Putamen (tissue), 1 donor: ENCODE measurements around the gene PTGIR.

Experiments used
- DNase-seq: peaks from one replicate; pipeline ENCODE4 v3.0.0-alpha.2; 2016; ENCODE audit warnings: low spot score

PTGIR gene

GRCh38 chr19:46624958-46625661 lies at the start of gene PTGIR:
TSS of gene PTGIR (minus strand) at chr19:46625089. CDS start at chr19:46624225, 864 bp downstream.
- no peak for DNase-seq

DNA sequence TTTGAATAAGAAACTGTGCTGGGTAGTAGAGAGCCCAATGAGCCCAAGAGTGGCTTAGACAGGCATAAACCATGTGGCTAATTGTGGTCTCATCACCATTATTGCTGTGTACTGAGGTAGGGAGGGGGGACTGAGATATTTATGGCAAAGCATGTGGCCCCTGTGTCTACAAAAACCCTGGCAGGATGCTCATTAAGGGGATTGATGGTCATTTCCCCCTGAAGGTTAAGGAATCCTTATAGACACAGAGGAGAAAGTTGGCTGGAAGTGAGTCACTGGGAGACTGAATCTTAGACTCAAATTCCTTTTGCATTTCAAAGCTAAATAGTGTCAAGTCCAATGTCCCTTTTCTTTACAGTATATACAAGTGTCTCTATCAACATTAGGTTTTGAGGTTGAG lies 45.9 kb upstream of the PTGIR start:
- DNase-seq: no peak

- no peak for DNase-seq
These were observed 43.8 kb upstream of the PTGIR start for GRCh38 chr19:46668662-46669061.

- no peak for DNase-seq
These were observed 40.2 kb upstream of the PTGIR start for GRCh38 chr19:46665072-46665471.

GRCh38 chr19:46661735-46662592 lies 37.1 kb upstream of the PTGIR start:
- DNase-seq: peak; percentile 96

GRCh38 chr19:46661020-46661731 lies 36.3 kb upstream of the PTGIR start, which contains the start of gene DACT3:
TSS of gene DACT3 (minus strand) at chr19:46661182. CDS start at chr19:46661064, 118 bp downstream.
- peak; percentile 100 for DNase-seq

GRCh38 chr19:46660551-46661019 lies 35.7 kb upstream of the PTGIR start:
- DNase-seq: no peak

GRCh38 chr19:46660008-46660517 lies 35.2 kb upstream of the PTGIR start:
- peak; percentile 45 for DNase-seq

DNA sequence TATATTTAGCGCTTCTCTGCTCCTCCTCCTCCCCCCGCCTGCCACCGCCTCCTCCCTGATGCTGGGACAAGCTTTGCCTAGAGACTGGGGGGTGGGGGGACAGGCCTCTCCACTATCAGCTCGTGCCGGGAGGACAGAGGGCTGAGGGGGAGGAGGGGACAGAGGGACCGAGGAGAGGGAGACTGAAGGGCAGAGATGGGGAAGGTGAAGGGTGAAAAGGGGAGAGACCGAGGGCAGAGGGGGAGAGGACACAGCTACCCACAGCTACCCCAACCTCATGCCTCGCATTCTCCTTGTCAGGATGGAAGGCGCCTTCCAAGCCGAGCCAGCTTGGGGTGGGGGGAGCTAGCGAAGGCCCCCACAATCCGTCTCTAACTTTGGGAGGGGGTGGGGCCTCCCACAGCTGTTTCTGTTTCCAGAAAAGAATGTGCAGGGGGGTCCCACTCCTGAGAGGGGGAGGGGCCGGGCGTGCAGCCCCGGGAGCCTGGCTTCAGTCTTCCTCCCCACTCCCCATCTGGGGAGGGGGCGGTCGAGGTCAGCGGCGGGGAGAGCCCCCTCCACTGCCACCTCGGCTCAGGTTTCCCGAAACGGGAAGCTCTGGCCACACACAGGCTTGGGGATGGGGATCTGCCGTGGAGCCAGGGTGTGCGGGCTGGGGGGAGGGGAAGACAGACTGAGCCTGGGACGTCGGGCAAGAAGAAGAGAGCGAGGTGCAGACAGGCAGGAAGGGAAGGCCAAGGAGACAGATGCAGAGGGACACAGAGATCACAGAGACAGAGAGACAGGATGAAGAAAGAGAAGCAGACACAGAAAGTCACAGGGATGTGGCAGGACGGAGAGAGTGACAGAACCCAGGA lies 34.5 kb upstream of the PTGIR start:
- no peak for DNase-seq

GRCh38 chr19:46656541-46656940 lies 31.7 kb upstream of the PTGIR start:
- DNase-seq: no peak

DNA sequence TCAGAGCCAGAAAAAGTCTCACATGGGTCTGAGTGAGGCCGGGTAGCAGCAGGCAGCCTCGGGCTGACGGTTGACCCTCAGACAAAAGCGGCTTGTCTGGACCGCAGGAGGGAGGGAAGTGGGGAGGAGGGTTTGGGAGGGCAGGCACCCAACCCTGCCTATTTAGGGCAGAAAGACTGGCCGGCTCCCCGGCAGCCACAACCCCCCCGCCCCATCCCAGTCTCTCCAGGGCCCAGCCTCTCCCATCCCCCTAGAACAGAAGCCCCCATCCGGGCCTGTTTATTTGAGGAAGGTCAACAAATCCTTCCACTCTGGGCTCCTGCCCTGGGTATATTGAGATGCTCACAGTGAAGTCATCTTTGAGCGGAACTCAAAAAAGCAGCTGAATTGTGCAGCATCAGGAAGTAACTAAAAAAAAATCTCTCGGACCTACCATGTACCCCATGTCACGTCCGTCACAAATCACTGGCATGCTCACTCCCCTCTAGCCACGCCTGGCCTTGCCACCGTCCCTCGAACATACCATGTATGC lies 29.8 kb upstream of the PTGIR start:
- DNase-seq: peak; percentile 87

DNA sequence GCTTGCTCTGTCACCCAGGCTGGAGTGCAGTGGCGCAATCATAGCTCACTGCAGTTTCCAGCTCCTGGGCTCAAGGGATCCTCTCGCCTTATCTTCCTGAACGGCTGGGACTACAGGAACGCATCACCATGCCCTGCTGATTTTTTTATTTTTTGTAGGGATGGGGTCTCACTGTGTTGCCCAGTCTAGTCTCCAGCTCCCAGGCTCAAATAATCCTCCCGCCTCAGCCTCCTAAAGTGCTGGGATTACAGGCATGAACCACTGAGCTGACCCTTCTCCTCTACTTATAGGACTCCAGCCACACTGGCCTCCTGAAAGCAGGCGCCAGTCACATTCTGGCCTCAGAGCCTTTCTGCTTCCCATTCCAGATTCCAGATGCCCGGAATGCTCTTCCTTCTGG lies 25.6 kb upstream of the PTGIR start:
- DNase-seq: no peak

DNA sequence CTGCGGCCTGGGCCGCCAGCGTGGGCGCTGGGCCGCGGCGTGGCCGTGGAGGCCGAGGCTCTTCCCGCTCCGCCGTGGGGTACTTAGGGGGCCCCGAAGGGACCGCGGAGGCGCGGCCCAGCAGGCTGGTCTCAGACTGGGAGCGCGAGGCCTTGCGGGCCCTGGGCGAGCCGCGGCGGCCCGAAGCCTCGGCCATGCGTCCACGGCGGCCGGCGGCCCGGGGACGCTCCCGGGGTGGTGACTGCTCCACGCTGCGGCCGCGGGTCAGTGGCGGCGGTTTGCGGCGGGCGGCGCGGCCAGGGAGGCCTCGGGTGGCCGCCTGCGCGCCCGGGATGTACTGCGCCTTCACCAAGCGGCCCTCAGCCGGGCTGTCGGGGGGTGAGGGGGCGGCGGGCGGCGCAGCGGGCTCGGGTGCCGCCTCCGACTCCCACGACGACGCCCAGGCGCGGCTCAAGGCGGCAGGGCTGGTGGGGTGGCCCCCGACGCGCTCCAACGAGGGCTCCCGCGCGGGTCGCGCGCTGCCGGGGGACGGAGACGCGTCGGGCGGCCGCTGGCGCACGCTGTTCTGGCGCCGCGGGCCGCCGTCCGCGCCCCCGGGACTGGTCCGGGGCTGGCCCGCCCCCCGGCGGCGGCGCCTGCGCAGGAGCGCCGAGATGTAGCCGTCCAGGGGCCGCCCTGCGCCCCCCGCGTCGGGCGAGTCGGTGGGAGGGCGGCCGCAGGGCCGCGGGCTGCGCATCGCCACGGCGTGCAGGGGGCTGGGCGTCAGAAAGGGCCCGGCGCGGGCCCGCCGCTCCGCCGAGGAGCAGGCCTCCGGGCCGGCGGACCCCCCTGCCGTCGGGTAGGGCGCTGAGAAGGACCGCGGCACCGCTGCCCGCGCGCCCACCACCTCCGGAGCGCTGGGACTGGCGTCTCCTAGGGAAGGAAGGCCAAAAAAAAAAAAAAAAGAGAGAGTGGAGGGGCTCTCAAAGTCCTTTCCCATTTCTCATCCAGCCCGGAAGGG lies 24.4 kb upstream of the PTGIR start:
- DNase-seq: no peak

- no peak for DNase-seq
These were observed 23.4 kb upstream of the PTGIR start for GRCh38 chr19:46648060-46648960.

DNA sequence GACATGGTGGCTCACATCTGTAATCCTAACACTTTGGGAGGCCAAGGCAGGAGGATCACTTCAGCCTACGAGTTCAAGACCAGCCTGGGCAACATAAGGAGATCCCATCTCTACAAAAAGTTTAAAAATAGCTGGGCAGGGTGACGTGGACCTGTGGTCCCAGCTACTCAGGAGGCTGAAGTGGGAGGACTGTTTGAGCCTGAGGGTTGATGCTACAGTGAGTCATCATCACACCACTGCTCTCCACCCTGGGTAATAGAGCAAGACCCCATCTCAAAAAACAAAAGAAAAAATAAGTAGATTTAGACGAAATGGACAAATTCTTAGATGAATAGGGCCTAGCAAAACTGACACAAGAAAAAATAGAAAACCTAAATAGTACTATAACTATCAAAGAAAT lies 21.5 kb upstream of the PTGIR start:
- no peak for DNase-seq

- DNase-seq: no peak
These were observed 19.8 kb upstream of the PTGIR start for GRCh38 chr19:46644720-46645119.

DNA sequence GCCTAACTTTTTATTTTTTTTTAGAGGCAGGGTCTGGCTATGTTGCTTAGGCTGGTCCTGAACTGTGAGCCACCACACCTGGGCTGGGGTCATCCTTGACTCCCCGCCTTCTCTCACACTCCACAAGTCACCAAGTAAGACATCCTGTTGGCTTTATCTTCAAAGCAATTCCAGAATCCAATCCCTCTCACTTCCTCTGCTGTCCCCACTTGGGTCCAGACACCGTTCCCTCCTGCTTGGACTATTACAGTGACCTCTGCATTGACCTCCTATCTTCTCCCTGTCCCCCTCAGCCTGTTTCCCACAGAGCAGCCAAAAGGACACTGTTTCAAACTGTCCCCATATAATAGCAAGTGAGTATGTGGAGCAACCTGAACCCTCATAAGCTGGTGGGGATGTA lies 15.8 kb upstream of the PTGIR start:
- DNase-seq: no peak

GRCh38 chr19:46639358-46640182 lies 14.7 kb upstream of the PTGIR start:
- DNase-seq: no peak
